H1 (cell line): ENCODE results near the gene CHEK2. TPM values are rescaled to one million over a fixed set of nuclear protein-coding genes. Genes with fewer than 3 reads are reported as not detected.

Source experiments
- CTCF ChIA-PET: fragments of 300-600 bp; sonication (Branson Sonifier 250); formaldehyde crosslinking; loops from one replicate; lab custom pipeline; 2021; ENCODE audit not compliant: partially characterized antibody; lab: Charles Lee
- POLR2A ChIA-PET: fragments of 300-600 bp; sonication (Branson Sonifier 250); formaldehyde crosslinking; loops from one replicate; lab custom pipeline; 2021; ENCODE audit warnings: inconsistent platforms; ENCODE audit not compliant: partially characterized antibody; lab: Charles Lee
- DNase-seq, 2 experiments: peaks; one replicate each; pipeline versions ENCODE4 v3.0.0 to v3.0.0-alpha.2; 2010 to 2022; ENCODE audit warnings: low spot score in 2 of 2, low read depth in 1 of 2, mixed read lengths in 1 of 2
- FAIRE-seq: peaks from 2 replicates; lab custom pipeline; 2011; peaks lifted over from hg19 to GRCh38; lab: Jason Lieb, UNC
- H2AFZ ChIP-seq: 2 replicates; pipeline ENCODE4 v1.8.1; 2012; ENCODE audit warnings: low read length, inconsistent platforms
- H2AK5ac ChIP-seq: 2 replicates; pipeline ENCODE4 v1.6.1; 2013; ENCODE audit warnings: low read depth, low read length
- H2BK120ac ChIP-seq: replicated peaks from 2 replicates; pipeline ENCODE3; 2013; ENCODE audit warnings: low read depth, low read length, inconsistent platforms
- H2BK12ac ChIP-seq: 2 replicates; pipeline ENCODE4 v1.6.1; 2013; ENCODE audit warnings: low read depth, low read length
- H2BK15ac ChIP-seq: 2 replicates; pipeline ENCODE4 v1.6.1; 2013; ENCODE audit warnings: low read length
- H2BK20ac ChIP-seq: 2 replicates; pipeline ENCODE4 v1.6.1; 2013; ENCODE audit warnings: low read length
- H2BK5ac ChIP-seq: 2 replicates; pipeline ENCODE4 v1.6.1; 2013; ENCODE audit warnings: low read depth, low read length
- H3K14ac ChIP-seq: 2 replicates; pipeline ENCODE4 v1.6.1; 2013; ENCODE audit warnings: inconsistent platforms; ENCODE audit not compliant: insufficient read length
- H3K18ac ChIP-seq: 2 replicates; pipeline ENCODE4 v1.6.1; 2013; ENCODE audit warnings: low read length; ENCODE audit errors: extremely low read depth
- H3K23ac ChIP-seq: 2 replicates; pipeline ENCODE4 v1.6.1; 2013; ENCODE audit warnings: inconsistent platforms; ENCODE audit not compliant: insufficient read length
- H3K23me2 ChIP-seq: 2 replicates; pipeline ENCODE4 v1.6.1; 2013; ENCODE audit warnings: low read depth, low read length
- H3K27ac ChIP-seq: 2 replicates; pipeline ENCODE4 v1.6.1; 2011; ENCODE audit warnings: low read depth, low read length, inconsistent platforms
- H3K27me3 ChIP-seq, 4 experiments: replicated peaks in 1 of 4; 1 replicate in 1 of 4; 2 replicates in 3 of 4; pipeline versions ENCODE4 v1.6.1 to v1.8.1; 2011 to 2013; ENCODE audit warnings: low read length in 3 of 4, mild to moderate bottlenecking in 3 of 4, inconsistent platforms in 2 of 4, mixed read lengths in 2 of 4, moderate library complexity in 1 of 4; ENCODE audit not compliant: control insufficient read depth in 3 of 4, insufficient read depth in 3 of 4; ENCODE audit errors: extremely low read depth in 1 of 4
- H3K36me3 ChIP-seq, 4 experiments: 2 replicates each; pipeline versions ENCODE4 v1.6.1 to v1.8.1; 2011 to 2013; ENCODE audit warnings: mild to moderate bottlenecking in 4 of 4, low read length in 3 of 4, moderate library complexity in 2 of 4, control low read depth in 1 of 4, inconsistent platforms in 1 of 4; ENCODE audit not compliant: insufficient read depth in 4 of 4, control insufficient read depth in 2 of 4
- H3K4ac ChIP-seq: replicated peaks from 2 replicates; pipeline ENCODE3; 2013; ENCODE audit warnings: low read length, low read depth, mixed read lengths, inconsistent platforms; ENCODE audit not compliant: insufficient read length
- H3K4me1 ChIP-seq, 4 experiments: replicated peaks in 1 of 4; 1 replicate in 1 of 4; 2 replicates in 3 of 4; pipeline versions ENCODE4 v1.6.1 to v1.8.1; 2011 to 2013; ENCODE audit warnings: low read length in 3 of 4, inconsistent platforms in 2 of 4, mixed read lengths in 1 of 4; ENCODE audit not compliant: insufficient read depth in 4 of 4, control insufficient read depth in 3 of 4
- H3K4me2 ChIP-seq, 2 experiments: 2 replicates each; pipeline versions ENCODE4 v1.6.1 to v1.8.1; 2011 to 2013; ENCODE audit warnings: low read depth in 2 of 2, low read length in 2 of 2, control low read depth in 1 of 2, inconsistent platforms in 1 of 2, mild to moderate bottlenecking in 1 of 2; ENCODE audit not compliant: insufficient read depth in 1 of 2
- H3K4me3 ChIP-seq, 4 experiments: fragments of 200-600, 300-600 bp in 1 of 4; sonication (generic), shearing (Covaris generic), sonication (Bioruptor Twin) in 1 of 4; 2 replicates each; pipeline versions ENCODE4 v1.5.1 to v1.8.1; 2011 to 2016; ENCODE audit warnings: low read length in 4 of 4, low read depth in 3 of 4, control low read depth in 2 of 4, inconsistent platforms in 2 of 4, mild to moderate bottlenecking in 2 of 4, mixed read lengths in 1 of 4, moderate library complexity in 1 of 4; ENCODE audit not compliant: insufficient read depth in 2 of 4; ENCODE audit errors: extremely low read depth in 1 of 4
- H3K56ac ChIP-seq: replicated peaks from 2 replicates; pipeline ENCODE3; 2013; ENCODE audit warnings: low read depth, mild to moderate bottlenecking, mixed read lengths, low read length, inconsistent platforms; ENCODE audit not compliant: insufficient read length
- H3K79me1 ChIP-seq: 2 replicates; pipeline ENCODE4 v1.6.1; 2013; ENCODE audit warnings: low read depth, low read length, control low read depth
- H3K79me2 ChIP-seq, 2 experiments: 2 replicates each; pipeline versions ENCODE4 v1.6.1 to v1.8.1; 2012 to 2013; ENCODE audit warnings: low read length in 2 of 2, mild to moderate bottlenecking in 2 of 2, inconsistent platforms in 1 of 2; ENCODE audit not compliant: insufficient read depth in 2 of 2, control insufficient read depth in 1 of 2
- H3K9ac ChIP-seq, 4 experiments: replicated peaks in 1 of 4; 1 replicate in 1 of 4; 2 replicates in 3 of 4; pipeline versions ENCODE4 v1.6.1 to v1.8.1; 2011 to 2013; ENCODE audit warnings: low read depth in 3 of 4, low read length in 3 of 4, control low read depth in 2 of 4, mild to moderate bottlenecking in 2 of 4, moderate library complexity in 2 of 4, inconsistent platforms in 1 of 4; ENCODE audit errors: extremely low read depth in 1 of 4
- H3K9me3 ChIP-seq, 2 experiments: 2 replicates each; pipeline versions ENCODE4 v1.6.1 to v1.8.1; 2012 to 2013; ENCODE audit warnings: mild to moderate bottlenecking in 2 of 2, moderate library complexity in 2 of 2, control low read depth in 1 of 2, inconsistent platforms in 1 of 2, low read depth in 1 of 2, low read length in 1 of 2, mixed read lengths in 1 of 2; ENCODE audit not compliant: insufficient read depth in 2 of 2
- H4K20me1 ChIP-seq, 2 experiments: replicated peaks in 1 of 2; 2 replicates each; pipeline versions ENCODE3 to v1.8.1; 2011 to 2013; ENCODE audit warnings: inconsistent platforms in 2 of 2, low read length in 2 of 2, mild to moderate bottlenecking in 1 of 2; ENCODE audit not compliant: insufficient read depth in 2 of 2, control insufficient read depth in 1 of 2
- H4K5ac ChIP-seq: 2 replicates; pipeline ENCODE4 v1.6.1; 2013; ENCODE audit warnings: low read length, low read depth, mixed read lengths, inconsistent platforms; ENCODE audit not compliant: insufficient read length
- H4K8ac ChIP-seq: 2 replicates; pipeline ENCODE4 v1.8.0; 2013; ENCODE audit warnings: mild to moderate bottlenecking, moderate library complexity, low read length, inconsistent platforms; ENCODE audit not compliant: insufficient read depth; ENCODE audit errors: extremely low read depth
- H4K91ac ChIP-seq: replicated peaks from 2 replicates; pipeline ENCODE3; 2013; ENCODE audit warnings: low read length, mixed read lengths, inconsistent platforms; ENCODE audit not compliant: insufficient read length
- KDM1A ChIP-seq: fragments of 200-600, 300-600 bp; sonication (generic); IDR thresholded peaks from 2 replicates; pipeline ENCODE4 v1.7.1; 2016; ENCODE audit warnings: mild to moderate bottlenecking, low read length, borderline replicate concordance
- SAP30 ChIP-seq: fragments of 300-600 bp; sonication (generic); IDR thresholded peaks from 2 replicates; pipeline ENCODE4 v1.7.1; 2012; ENCODE audit warnings: low read length, moderate library complexity, mild to moderate bottlenecking, inconsistent platforms; ENCODE audit not compliant: insufficient read depth, insufficient replicate concordance
- SP2 ChIP-seq: IDR thresholded peaks from 2 replicates; pipeline ENCODE4 v1.6.1; 2012; ENCODE audit warnings: mild to moderate bottlenecking, low read length, inconsistent platforms
- TAF7 ChIP-seq: optimal IDR thresholded peaks from 2 replicates; pipeline ENCODE3; 2011; ENCODE audit warnings: low read depth, mild to moderate bottlenecking, inconsistent platforms, low read length, moderate library complexity, borderline replicate concordance
- TBP ChIP-seq: IDR thresholded peaks from 2 replicates; pipeline ENCODE4 v1.6.1; 2011; ENCODE audit warnings: low read depth, low read length, improper control_type of control experiment
- YY1 ChIP-seq: IDR thresholded peaks from 2 replicates; pipeline ENCODE4 v1.6.1; 2011; ENCODE audit warnings: low read depth, mild to moderate bottlenecking, low read length
- WGBS, 2 experiments: shearing (Covaris generic) in 1 of 2; methylation state at CpG; one replicate each; pipeline versions ENCODE4 v1.1.6 to v1.1.7; 2013 to 2015; ENCODE audit warnings: low lambda C conversion rate in 2 of 2, mixed read lengths in 2 of 2, inconsistent platforms in 1 of 2, low coverage in 1 of 2, missing lambda C conversion rate in 1 of 2; ENCODE audit not compliant: insufficient replicate concordance in 2 of 2, insufficient coverage in 1 of 2, insufficient read length in 1 of 2; ENCODE audit errors: extremely low coverage in 1 of 2, missing lambda C conversion rate in 1 of 2; 5-methylcytosine and 5-hydroxymethylcytosine counted together
- polyA plus RNA-seq, 7 experiments: library from polyadenylated mRNA; depleted of rRNA in 3 of 7; stranded (reverse) in 5 of 7; unstranded in 2 of 7; fragments of >200 nt in 5 of 7; fragments of 200-250 nt in 2 of 7; gene quantifications; 1 replicate in 5 of 7; 2 replicates in 1 of 7; 4 replicates in 1 of 7; pipeline versions ENCODE4 v1.2.1 to v1.2.3, GENCODE V29; 2011 to 2013; ENCODE audit warnings: missing spikeins in 2 of 7, mixed read lengths in 2 of 7
- total RNA-seq: library from RNA; stranded (reverse); fragmentation: NEBNext Ultra II Directional; extraction: Animal tissue kit (Norgen Biotek cat#: 25700); gene quantifications from 2 replicates; pipeline ENCODE4 v1.2.1, GENCODE V29; 2021

CHEK2 gene
- total and polyA plus RNA-seq, 2 of the 8 experiments (the other 6 are each of a cell fraction or from before 2014, with no cell fraction given) = 74.9 to 89.5 TPM

DNA sequence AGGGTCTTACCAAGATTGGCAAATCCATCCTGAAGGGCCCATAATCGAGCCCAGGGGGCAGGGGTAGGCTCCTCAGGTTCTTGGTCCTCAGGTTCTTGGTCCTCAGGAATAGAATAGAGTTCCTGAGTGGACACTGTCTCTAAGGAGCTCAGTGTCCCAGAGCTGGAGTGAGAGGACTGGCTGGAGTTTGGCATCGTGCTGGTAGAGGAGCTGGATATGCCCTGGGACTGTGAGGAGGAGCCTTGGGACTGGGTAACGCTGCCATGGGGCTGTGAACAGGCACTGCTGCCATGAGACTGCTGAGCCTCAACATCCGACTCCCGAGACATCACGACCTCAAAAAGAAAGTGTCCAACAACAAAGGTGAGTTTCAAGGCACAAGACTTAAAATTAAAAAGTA lies 7.2 kb downstream of the CHEK2 start:
- ChIA-PET POLR2A (interaction anchor here (0.6 to 2.7 kb wide), 5 partner anchors 50 to 417 kb away, joined by 3 to 7 read pairs (median 4); partner anchors contain the start of gene XBP1), CTCF (interaction anchor here (0.6 to 1.5 kb wide), 6 partner anchors 12 to 159 kb away, joined by 3 read pairs; no protein-coding TSS in a partner anchor)
- Histone ChIP-seq H3K4me1 (peaks cover 2 to 10% (median 10%) of the 10 kb centered on the region in 4 experiments; a peak in 6 of 7 replicates), H4K91ac (no peak overlapping the region), H3K4me3 (no peak overlapping the region), H3K36me3 (peaks cover 2 to 15% (median 11%) of the 10 kb centered on the region in 4 experiments; a peak in 5 of 8 replicates), H2BK120ac (no peak overlapping the region), H2AK5ac (no peak overlapping the region), H3K27me3 (no peaks in the 10 kb centered on the region), H2AFZ (no peak overlapping the region), H2BK12ac (peak overlapping the region; percentile 56; the same call in 1 of the 2 replicates), H3K79me2 (peaks cover 0 to 52% of the 10 kb centered on the region in 2 experiments; a peak in 3 of 4 replicates), H2BK15ac (0 out of 2 replicates have a peak overlapping the region, but pooled peaks have one; percentile 34), H4K5ac (no peak overlapping the region), H3K9ac (no peak overlapping the region), H3K23ac (no peak overlapping the region), H3K56ac (no peak overlapping the region), H2BK20ac (no peak overlapping the region), H3K14ac (no peak overlapping the region), H3K23me2 (no peaks in the 10 kb centered on the region), H4K8ac (no peak overlapping the region; the same call in 1 of the 2 replicates), H3K9me3 (no peaks in the 10 kb centered on the region), H3K4me2 (no peak overlapping the region), H3K27ac (no peak overlapping the region), H3K18ac (no peak overlapping the region), H4K20me1 (peaks cover 0 to 2% of the 10 kb centered on the region in 2 experiments), H2BK5ac (peak overlapping the region; percentile 17; the same call in 1 of the 2 replicates), H3K79me1 (peaks cover 8% of the 10 kb centered on the region), H3K4ac (peak overlapping the region; percentile 82)
- WGBS, 2 experiments = 91% methylated on average over 6 of the region's 6 CpGs; no CpG with 5 or more reads in 1 of the 2 experiments
- no peak for DNase-seq
- no peak for FAIRE-seq
- no peak for TF ChIP-seq SP2
- no peak for TF ChIP-seq TAF7
- no peak for TF ChIP-seq SAP30
- no peak for TF ChIP-seq KDM1A
- no peak for TF ChIP-seq YY1
- no peak for TF ChIP-seq TBP
